Nephron (organoid): ENCODE data around the gene PCSK2.
A peak's percentile ranks its signal among the peaks of the same experiment; 100 is the strongest.

Experiments
- H3K27ac Mint-ChIP-seq, 3 experiments: 2 replicates each; pipeline ENCODE4 v1.8.0; 2020; ENCODE audit warnings: mixed read lengths in 3 of 3, mild to moderate bottlenecking in 2 of 3, moderate library complexity in 1 of 3
- H3K27me3 Mint-ChIP-seq: 2 replicates; pipeline ENCODE4 v1.8.0; 2021; ENCODE audit warnings: low read depth, mild to moderate bottlenecking, moderate library complexity, mixed read lengths
- H3K36me3 Mint-ChIP-seq: 2 replicates; pipeline ENCODE4 v1.8.0; 2020; ENCODE audit warnings: low read depth, mixed read lengths
- H3K4me1 Mint-ChIP-seq: 2 replicates; pipeline ENCODE4 v1.8.0; 2020; ENCODE audit warnings: mixed read lengths
- H3K4me3 Mint-ChIP-seq, 3 experiments: 2 replicates each; pipeline ENCODE4 v1.8.0; 2020; ENCODE audit warnings: mild to moderate bottlenecking in 3 of 3, mixed read lengths in 3 of 3, moderate library complexity in 2 of 3
- H3K9me3 Mint-ChIP-seq: 2 replicates; pipeline ENCODE4 v1.8.0; 2020; ENCODE audit warnings: mixed read lengths
- TF ChIP-seq, protein P1 (sequence below), 3 experiments: fragments of 200-600 bp; sonication (generic); IDR thresholded peaks; one replicate each; pipeline ENCODE4 v1.5.0; 2021; ENCODE audit warnings: antibody characterized with exemption in 3 of 3; ENCODE audit not compliant: unreplicated experiment in 3 of 3

The PCSK2 gene

DNA sequence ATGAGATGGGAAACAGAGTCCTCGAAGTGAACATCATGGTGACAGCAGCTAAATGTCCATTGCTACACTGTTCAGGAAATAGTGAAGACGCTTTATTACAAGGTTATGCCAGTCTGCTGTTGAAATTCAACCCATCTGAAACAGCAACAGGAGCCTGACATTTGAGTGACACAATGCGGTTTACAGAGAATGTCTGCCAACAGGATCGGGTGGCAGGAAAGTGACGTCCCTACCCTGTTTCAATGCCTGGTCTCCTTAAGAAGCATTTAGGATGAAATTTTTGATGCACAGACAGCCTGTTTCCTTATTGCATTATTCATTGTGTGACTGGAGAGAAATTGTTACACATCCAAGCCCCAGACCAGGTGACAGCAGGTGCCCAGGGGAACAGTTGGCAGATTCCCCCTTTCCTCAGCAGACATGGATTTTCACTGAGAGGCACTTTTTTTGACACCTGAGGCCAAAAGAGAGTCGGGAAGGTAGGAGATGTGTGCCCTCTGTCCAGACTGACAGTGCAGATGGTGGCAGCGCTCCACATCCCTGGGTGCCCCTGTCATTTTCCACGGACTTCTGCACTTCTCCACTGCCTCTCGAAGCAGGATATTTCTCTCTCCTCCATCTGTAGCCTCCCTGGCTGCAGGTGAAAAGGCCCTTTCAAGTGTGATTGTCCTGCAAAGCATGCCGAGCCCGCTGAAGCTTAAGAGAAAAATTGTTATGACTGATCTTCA lies 216.5 kb downstream of the PCSK2 start:
- no peaks in the 10 kb centered on the region for H3K36me3 Mint-ChIP-seq
- no peak overlapping the region for H3K27ac Mint-ChIP-seq
- no peak overlapping the region for H3K4me3 Mint-ChIP-seq
- TF ChIP-seq, protein P1, sequence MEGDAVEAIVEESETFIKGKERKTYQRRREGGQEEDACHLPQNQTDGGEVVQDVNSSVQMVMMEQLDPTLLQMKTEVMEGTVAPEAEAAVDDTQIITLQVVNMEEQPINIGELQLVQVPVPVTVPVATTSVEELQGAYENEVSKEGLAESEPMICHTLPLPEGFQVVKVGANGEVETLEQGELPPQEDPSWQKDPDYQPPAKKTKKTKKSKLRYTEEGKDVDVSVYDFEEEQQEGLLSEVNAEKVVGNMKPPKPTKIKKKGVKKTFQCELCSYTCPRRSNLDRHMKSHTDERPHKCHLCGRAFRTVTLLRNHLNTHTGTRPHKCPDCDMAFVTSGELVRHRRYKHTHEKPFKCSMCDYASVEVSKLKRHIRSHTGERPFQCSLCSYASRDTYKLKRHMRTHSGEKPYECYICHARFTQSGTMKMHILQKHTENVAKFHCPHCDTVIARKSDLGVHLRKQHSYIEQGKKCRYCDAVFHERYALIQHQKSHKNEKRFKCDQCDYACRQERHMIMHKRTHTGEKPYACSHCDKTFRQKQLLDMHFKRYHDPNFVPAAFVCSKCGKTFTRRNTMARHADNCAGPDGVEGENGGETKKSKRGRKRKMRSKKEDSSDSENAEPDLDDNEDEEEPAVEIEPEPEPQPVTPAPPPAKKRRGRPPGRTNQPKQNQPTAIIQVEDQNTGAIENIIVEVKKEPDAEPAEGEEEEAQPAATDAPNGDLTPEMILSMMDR (IDR thresholded peaks at IDR 0.05; ENCODE audit: unreplicated experiment in 3 of 3) = no peak
- no peaks in the 10 kb centered on the region for H3K9me3 Mint-ChIP-seq
- peaks cover 4% of the 10 kb centered on the region for H3K27me3 Mint-ChIP-seq
- peaks cover 24% of the 10 kb centered on the region for H3K4me1 Mint-ChIP-seq

DNA sequence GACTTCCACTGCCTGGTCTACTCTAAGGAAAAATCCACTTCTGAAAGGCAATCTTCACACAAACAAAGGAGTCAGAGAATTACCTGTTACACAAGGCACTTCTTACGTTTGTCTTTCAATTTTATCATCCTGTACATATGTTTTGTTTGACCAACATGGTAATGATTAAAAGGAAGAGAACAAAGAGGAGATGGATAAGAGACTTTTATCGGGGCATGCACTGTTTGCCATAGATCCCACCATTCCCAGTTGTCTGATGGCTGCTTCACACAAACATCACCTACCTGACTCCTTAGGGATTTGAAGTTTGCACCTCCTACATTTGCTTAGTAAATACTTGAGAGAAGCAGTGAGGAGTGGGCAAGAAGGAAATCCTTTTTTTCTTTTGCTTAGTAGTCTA lies 217.3 kb downstream of the PCSK2 start:
- Mint-ChIP-seq H3K9me3 (no peaks in the 10 kb centered on the region), H3K27me3 (peaks cover 4% of the 10 kb centered on the region), H3K4me1 (peaks cover 24% of the 10 kb centered on the region), H3K27ac (no peak overlapping the region), H3K4me3 (no peak overlapping the region), H3K36me3 (no peaks in the 10 kb centered on the region)
- TF ChIP-seq, protein P1 (IDR thresholded peaks at IDR 0.05; ENCODE audit: unreplicated experiment in 3 of 3) = no peak

- TF ChIP-seq, protein P1 (IDR thresholded peaks at IDR 0.05; ENCODE audit: unreplicated experiment in 3 of 3) = no peak
- H3K4me1 Mint-ChIP-seq = peaks cover 24% of the 10 kb centered on the region
- peaks cover 2% of the 10 kb centered on the region for H3K9me3 Mint-ChIP-seq
- H3K36me3 Mint-ChIP-seq = no peaks in the 10 kb centered on the region
- peak overlapping the region in 2 of 3 experiments; percentile 20 to 48 for H3K27ac Mint-ChIP-seq
- peaks cover under 1% of the 10 kb centered on the region for H3K27me3 Mint-ChIP-seq
- no peak overlapping the region for H3K4me3 Mint-ChIP-seq
Measured at GRCh38 chr20:17445543-17445942, 218.7 kb downstream of the PCSK2 start.

- peaks cover 2% of the 10 kb centered on the region for H3K9me3 Mint-ChIP-seq
- no peaks in the 10 kb centered on the region for H3K36me3 Mint-ChIP-seq
- TF ChIP-seq, protein P1 (IDR thresholded peaks at IDR 0.05; ENCODE audit: unreplicated experiment in 3 of 3) = no peak
- H3K4me3 Mint-ChIP-seq = no peak overlapping the region
- peaks cover 4% of the 10 kb centered on the region for H3K27me3 Mint-ChIP-seq
- peak overlapping the region in 2 of 3 experiments; percentile 20 to 48 for H3K27ac Mint-ChIP-seq
- peaks cover 24% of the 10 kb centered on the region for H3K4me1 Mint-ChIP-seq
Measured at GRCh38 chr20:17446171-17446570, 219.3 kb downstream of the PCSK2 start.

- Mint-ChIP-seq H3K36me3 (no peaks in the 10 kb centered on the region), H3K9me3 (peaks cover 2% of the 10 kb centered on the region), H3K27me3 (peaks cover 7% of the 10 kb centered on the region), H3K4me3 (no peak overlapping the region), H3K27ac (no peak overlapping the region), H3K4me1 (peaks cover 24% of the 10 kb centered on the region)
- TF ChIP-seq, protein P1 (IDR thresholded peaks at IDR 0.05; ENCODE audit: unreplicated experiment in 3 of 3) = no peak
Measured at GRCh38 chr20:17448071-17448470, 221.2 kb downstream of the PCSK2 start.

GRCh38 chr20:17449031-17449430 lies 222.2 kb downstream of the PCSK2 start:
- Mint-ChIP-seq H3K36me3 (no peaks in the 10 kb centered on the region), H3K27ac (no peak overlapping the region), H3K4me1 (peaks cover 20% of the 10 kb centered on the region), H3K27me3 (peaks cover 7% of the 10 kb centered on the region), H3K4me3 (no peak overlapping the region), H3K9me3 (peaks cover 4% of the 10 kb centered on the region)
- TF ChIP-seq, protein P1 (IDR thresholded peaks at IDR 0.05; ENCODE audit: unreplicated experiment in 3 of 3) = no peak
